SU-DHL-6 (cell line): ENCODE results near the gene NEU4.

Experiments
- H2AFZ ChIP-seq: fragments of 200-600 bp; sonication (generic); 2 replicates; pipeline ENCODE4 v1.6.1; 2014; ENCODE audit warnings: low read depth, mild to moderate bottlenecking, moderate library complexity, mixed read lengths, antibody characterized with exemption, low read length; ENCODE audit not compliant: severe bottlenecking
- H3F3A ChIP-seq: fragments of 200-600 bp; shearing (Covaris generic); 2 replicates; pipeline ENCODE4 v1.6.0; 2016; ENCODE audit warnings: antibody characterized with exemption, mild to moderate bottlenecking; ENCODE audit not compliant: insufficient read depth
- H3K27ac ChIP-seq: fragments of 200-600 bp; sonication (generic); 2 replicates; pipeline ENCODE4 v1.5.1; 2016; ENCODE audit warnings: low read depth, mild to moderate bottlenecking, low read length, moderate library complexity, mixed read lengths
- H3K27me3 ChIP-seq: fragments of 200-600 bp; sonication (generic), shearing (Covaris generic); 2 replicates; pipeline ENCODE4 v1.6.0; 2014; ENCODE audit warnings: mild to moderate bottlenecking, low read length
- H3K36me3 ChIP-seq: fragments of 200-600 bp; sonication (generic); 2 replicates; pipeline ENCODE4 v1.6.1; 2014; ENCODE audit warnings: mild to moderate bottlenecking, low read length, mixed read lengths
- H3K4me2 ChIP-seq: fragments of 300-600, 200-600 bp; shearing (Covaris generic), sonication (generic); 2 replicates; pipeline ENCODE4 v1.6.0; 2014; ENCODE audit warnings: low read length, low read depth, mild to moderate bottlenecking; ENCODE audit not compliant: poor library complexity, severe bottlenecking
- H3K4me3 ChIP-seq: fragments of 200-600 bp; sonication (generic); 2 replicates; pipeline ENCODE4 v1.5.1; 2014; ENCODE audit warnings: antibody characterized with exemption, low read length, mild to moderate bottlenecking, mixed read lengths; ENCODE audit not compliant: insufficient read depth, poor library complexity, severe bottlenecking
- H3K79me2 ChIP-seq: fragments of 200-600 bp; sonication (generic); 2 replicates; pipeline ENCODE4 v1.6.1; 2014; ENCODE audit warnings: mild to moderate bottlenecking, low read length, moderate library complexity; ENCODE audit not compliant: insufficient read depth
- H3K9ac ChIP-seq: fragments of 200-600 bp; sonication (generic); 2 replicates; pipeline ENCODE4 v1.7.0; 2014; ENCODE audit warnings: mild to moderate bottlenecking, low read length
- H3K9me2 ChIP-seq: fragments of 200-600 bp; sonication (generic); replicated peaks from 2 replicates; pipeline ENCODE4 v1.6.1; 2014; ENCODE audit warnings: low read length; ENCODE audit not compliant: insufficient read depth
- H3K9me3 ChIP-seq: fragments of 200-600 bp; sonication (generic); 2 replicates; pipeline ENCODE4 v1.6.1; 2014; ENCODE audit warnings: low read length, mixed read lengths; ENCODE audit not compliant: insufficient read depth
- H4K20me1 ChIP-seq: fragments of 200-600 bp; sonication (generic); 2 replicates; pipeline ENCODE4 v1.6.1; 2014; ENCODE audit warnings: low read depth, mild to moderate bottlenecking, antibody characterized with exemption, low read length, moderate library complexity, mixed read lengths
- CTCF ChIP-seq: fragments of 200-600 bp; sonication (generic); IDR thresholded peaks from one replicate; pipeline ENCODE4 v1.5.1; 2017; ENCODE audit warnings: antibody characterized with exemption, mild to moderate bottlenecking, low read length, moderate library complexity; ENCODE audit not compliant: insufficient read depth, poor library complexity, severe bottlenecking
- EZH2phosphoT487 ChIP-seq: fragments of 200-600 bp; sonication (generic), shearing (Covaris generic); conservative IDR thresholded peaks from 2 replicates; pipeline ENCODE4 v1.6.1; 2018; ENCODE audit warnings: mild to moderate bottlenecking, antibody characterized with exemption, low read length, moderate library complexity, mixed read lengths

The NEU4 gene

GRCh38 chr2:241852116-241852980, 43.4 kb downstream of the NEU4 start:
- H3K79me2 ChIP-seq, result no peaks in the 10 kb centered on the region
- TF ChIP-seq CTCF, result no peak
- TF ChIP-seq EZH2phosphoT487, result no peak
- H4K20me1 ChIP-seq, result no peaks in the 10 kb centered on the region
- no peaks in the 10 kb centered on the region for H3K9me3 ChIP-seq
- H2AFZ ChIP-seq, result no peak overlapping the region
- H3K36me3 ChIP-seq, result no peaks in the 10 kb centered on the region
- no peaks in the 10 kb centered on the region for H3F3A ChIP-seq
- H3K27me3 ChIP-seq, result no peaks in the 10 kb centered on the region
- H3K27ac ChIP-seq, result no peak overlapping the region
- H3K9ac ChIP-seq, result no peak overlapping the region
- H3K4me2 ChIP-seq, result no peak overlapping the region
- no peaks in the 10 kb centered on the region for H3K9me2 ChIP-seq
- H3K4me3 ChIP-seq, result no peak overlapping the region

GRCh38 chr2:241852981-241853631, 44.1 kb downstream of the NEU4 start:
- Histone ChIP-seq H3K9me2 (no peaks in the 10 kb centered on the region), H3K9ac (no peak overlapping the region), H4K20me1 (no peaks in the 10 kb centered on the region), H3K79me2 (no peaks in the 10 kb centered on the region), H2AFZ (no peak overlapping the region), H3K27ac (no peak overlapping the region), H3K4me3 (no peak overlapping the region), H3K27me3 (no peaks in the 10 kb centered on the region), H3K4me2 (no peak overlapping the region), H3K9me3 (no peaks in the 10 kb centered on the region), H3F3A (no peaks in the 10 kb centered on the region), H3K36me3 (no peaks in the 10 kb centered on the region)
- TF ChIP-seq EZH2phosphoT487, result no peak
- no peak for TF ChIP-seq CTCF

GRCh38 chr2:241853651-241854341, 44.8 kb downstream of the NEU4 start:
- TF ChIP-seq CTCF (no peak), EZH2phosphoT487 (no peak)
- H3K4me2 ChIP-seq, result no peak overlapping the region

More at GRCh38 chr2:241853651-241854341, 44.8 kb downstream of the NEU4 start:
- no peak overlapping the region for H3K4me3 ChIP-seq
- H3K79me2 ChIP-seq, result no peaks in the 10 kb centered on the region
- H4K20me1 ChIP-seq, result no peaks in the 10 kb centered on the region
- no peak overlapping the region for H2AFZ ChIP-seq
- no peaks in the 10 kb centered on the region for H3K36me3 ChIP-seq
- no peak overlapping the region for H3K9ac ChIP-seq
- H3K27ac ChIP-seq, result no peak overlapping the region
- no peaks in the 10 kb centered on the region for H3K9me2 ChIP-seq
- H3K9me3 ChIP-seq, result no peaks in the 10 kb centered on the region
- no peaks in the 10 kb centered on the region for H3K27me3 ChIP-seq
- no peaks in the 10 kb centered on the region for H3F3A ChIP-seq
